Mesenchymal stem cell (in vitro differentiated cells and primary cell): ENCODE results near the gene ISY1.
"Not testable (repeated sequence)": the region's sequence is repeated elsewhere in the genome, so short reads cannot be mapped to it uniquely, and the experiment has no call there.

Experiments used
- DNase-seq: peaks from one replicate; pipeline ENCODE4 v3.0.0-alpha.2; 2013
- H2AFZ ChIP-seq: one replicate; pipeline ENCODE4 v1.6.1; 2013; ENCODE audit warnings: low read depth, mild to moderate bottlenecking, control low read depth, inconsistent platforms, low read length, moderate library complexity
- H2AK5ac ChIP-seq: 2 replicates; pipeline ENCODE4 v1.6.1; 2013; ENCODE audit warnings: low read length, moderate library complexity, mild to moderate bottlenecking, inconsistent platforms; ENCODE audit not compliant: severe bottlenecking
- H2BK120ac ChIP-seq: one replicate; pipeline ENCODE4 v1.6.1; 2013; ENCODE audit warnings: low read depth, mild to moderate bottlenecking, inconsistent platforms, low read length, moderate library complexity
- H2BK12ac ChIP-seq, 2 experiments: one replicate each; pipeline ENCODE4 v1.6.1; 2013; ENCODE audit warnings: inconsistent platforms in 2 of 2, low read length in 2 of 2, mild to moderate bottlenecking in 2 of 2, moderate library complexity in 2 of 2, control low read depth in 1 of 2
- H2BK15ac ChIP-seq: one replicate; pipeline ENCODE4 v1.6.1; 2013; ENCODE audit warnings: mild to moderate bottlenecking, low read depth, inconsistent platforms; ENCODE audit not compliant: poor library complexity, severe bottlenecking
- H2BK5ac ChIP-seq: 2 replicates; pipeline ENCODE4 v1.6.1; 2013; ENCODE audit warnings: low read depth, mild to moderate bottlenecking, low read length, control low read depth, inconsistent platforms; ENCODE audit not compliant: poor library complexity, severe bottlenecking
- H3K14ac ChIP-seq, 2 experiments: one replicate each; pipeline ENCODE4 v1.6.1; 2013; ENCODE audit warnings: inconsistent platforms in 2 of 2, low read length in 2 of 2, control low read depth in 1 of 2, mild to moderate bottlenecking in 1 of 2, moderate library complexity in 1 of 2
- H3K18ac ChIP-seq, 2 experiments: one replicate each; pipeline ENCODE4 v1.6.1; 2013; ENCODE audit warnings: inconsistent platforms in 2 of 2, low read length in 2 of 2, control low read depth in 1 of 2, low read depth in 1 of 2, mild to moderate bottlenecking in 1 of 2
- H3K23ac ChIP-seq, 2 experiments: one replicate each; pipeline ENCODE4 v1.6.1; 2013; ENCODE audit warnings: inconsistent platforms in 2 of 2, low read length in 2 of 2, mild to moderate bottlenecking in 2 of 2, moderate library complexity in 2 of 2, control low read depth in 1 of 2
- H3K27ac ChIP-seq: 2 replicates; pipeline ENCODE4 v1.5.1; 2013; ENCODE audit warnings: mild to moderate bottlenecking, moderate library complexity, low read length, control low read depth, inconsistent platforms; ENCODE audit not compliant: poor library complexity, severe bottlenecking
- H3K27me3 ChIP-seq, 2 experiments: 2 replicates each; pipeline versions ENCODE4 v1.6.1 to v1.7.0; 2013; ENCODE audit warnings: low read length in 2 of 2, mild to moderate bottlenecking in 2 of 2, moderate library complexity in 2 of 2, control low read depth in 1 of 2, inconsistent platforms in 1 of 2; ENCODE audit not compliant: control insufficient read depth in 1 of 2, insufficient read depth in 1 of 2
- H3K36me3 ChIP-seq, 2 experiments: 2 replicates each; pipeline versions ENCODE4 v1.6.1 to v1.7.0; 2013; ENCODE audit warnings: low read length in 2 of 2, control low read depth in 1 of 2, inconsistent platforms in 1 of 2, low read depth in 1 of 2, mild to moderate bottlenecking in 1 of 2; ENCODE audit not compliant: insufficient read depth in 2 of 2, control insufficient read depth in 1 of 2
- H3K4ac ChIP-seq, 2 experiments: one replicate each; pipeline ENCODE4 v1.6.1; 2013; ENCODE audit warnings: inconsistent platforms in 2 of 2, low read length in 2 of 2, mild to moderate bottlenecking in 2 of 2, moderate library complexity in 2 of 2, control low read depth in 1 of 2, low read depth in 1 of 2
- H3K4me1 ChIP-seq: 2 replicates; pipeline ENCODE4 v1.6.1; 2013; ENCODE audit warnings: low read depth, low read length, control low read depth; ENCODE audit not compliant: control insufficient read depth, insufficient read depth
- H3K4me2 ChIP-seq: 2 replicates; pipeline ENCODE4 v1.6.1; 2013; ENCODE audit warnings: low read length, mild to moderate bottlenecking, inconsistent platforms; ENCODE audit not compliant: poor library complexity, severe bottlenecking
- H3K4me3 ChIP-seq, 2 experiments: 2 replicates each; pipeline versions ENCODE4 v1.5.1 to v1.7.0; 2013; ENCODE audit warnings: low read length in 2 of 2, mild to moderate bottlenecking in 2 of 2, control low read depth in 1 of 2, low read depth in 1 of 2; ENCODE audit not compliant: insufficient read depth in 1 of 2
- H3K79me1 ChIP-seq: replicated peaks from 2 replicates; pipeline ENCODE4 v1.6.1; 2013; ENCODE audit warnings: mild to moderate bottlenecking, control low read depth, low read length, inconsistent platforms; ENCODE audit not compliant: poor library complexity, severe bottlenecking
- H3K9ac ChIP-seq: 2 replicates; pipeline ENCODE4 v1.7.0; 2013; ENCODE audit warnings: mild to moderate bottlenecking, low read length, moderate library complexity
- H3K9me3 ChIP-seq: 2 replicates; pipeline ENCODE4 v1.7.0; 2013; ENCODE audit warnings: mild to moderate bottlenecking, low read length; ENCODE audit not compliant: control insufficient read depth
- H4K8ac ChIP-seq: one replicate; pipeline ENCODE4 v1.6.1; 2013; ENCODE audit warnings: inconsistent platforms, mild to moderate bottlenecking, low read length, moderate library complexity
- H4K91ac ChIP-seq: one replicate; pipeline ENCODE4 v1.6.1; 2013; ENCODE audit warnings: mild to moderate bottlenecking, low read length, inconsistent platforms
- WGBS: methylation state at CpG from one replicate; pipeline ENCODE4 v1.1.7; 2013; ENCODE audit warnings: mixed read lengths; 5-methylcytosine and 5-hydroxymethylcytosine counted together

ISY1 gene

GRCh38 chr3:129161860-129162271 lies 1.0 kb upstream of the ISY1 start:
- H3K4me1 ChIP-seq = peaks cover 6% of the 10 kb centered on the region
- peak overlapping the region; percentile 74 to 93 for H3K4me3 ChIP-seq
- H2AK5ac ChIP-seq = peak overlapping the region; percentile 31
- peak overlapping the region; percentile 81 for H4K8ac ChIP-seq
- H3K23ac ChIP-seq = no peak overlapping the region
- H3K14ac ChIP-seq = peak overlapping the region in 1 of 2 experiments; percentile 6
- no peak overlapping the region for H2AFZ ChIP-seq
- peak overlapping the region; percentile 83 for H3K4me2 ChIP-seq
- peak overlapping the region; percentile 16 to 28 for H3K18ac ChIP-seq
- H3K4ac ChIP-seq = peak overlapping the region in 1 of 2 experiments; percentile 3
- peak overlapping the region; percentile 98 for H3K9ac ChIP-seq
- 14% methylated on average over 12 of the region's 12 CpGs for WGBS
- H3K27ac ChIP-seq = peak overlapping the region; percentile 98
- no peak for DNase-seq
- no peak overlapping the region for H2BK12ac ChIP-seq
- H3K36me3 ChIP-seq = peaks cover 28 to 42% of the 10 kb centered on the region in 2 experiments
- peak overlapping the region; percentile 62 for H4K91ac ChIP-seq
- no peak overlapping the region for H2BK15ac ChIP-seq
- no peak overlapping the region for H2BK120ac ChIP-seq
- no peaks in the 10 kb centered on the region for H3K9me3 ChIP-seq
- no peak overlapping the region for H2BK5ac ChIP-seq
- H3K79me1 ChIP-seq = peaks cover 18% of the 10 kb centered on the region
- no peaks in the 10 kb centered on the region for H3K27me3 ChIP-seq

GRCh38 chr3:129144786-129145185 lies 16.1 kb downstream of the ISY1 start:
- H3K79me1 ChIP-seq = peaks cover 5% of the 10 kb centered on the region
- no peak overlapping the region for H2BK15ac ChIP-seq
- H3K14ac ChIP-seq = no peak overlapping the region
- peaks cover 30 to 64% of the 10 kb centered on the region in 2 experiments for H3K36me3 ChIP-seq
- no peaks in the 10 kb centered on the region for H3K4me1 ChIP-seq
- no peak overlapping the region for H4K91ac ChIP-seq
- no peak overlapping the region for H3K27ac ChIP-seq
- no peak for DNase-seq
- no peak overlapping the region for H3K4ac ChIP-seq
- H2AFZ ChIP-seq = no peak overlapping the region
- H2AK5ac ChIP-seq = no peak overlapping the region
- H2BK120ac ChIP-seq = no peak overlapping the region
- no peak overlapping the region for H2BK12ac ChIP-seq
- H3K4me3 ChIP-seq = no peak overlapping the region
- no peaks in the 10 kb centered on the region for H3K27me3 ChIP-seq
- H3K9ac ChIP-seq = no peak overlapping the region
- H3K4me2 ChIP-seq = no peak overlapping the region
- no peak overlapping the region for H3K23ac ChIP-seq
- H2BK5ac ChIP-seq = no peak overlapping the region
- no peak overlapping the region for H4K8ac ChIP-seq
- no peak overlapping the region for H3K18ac ChIP-seq
- no peaks in the 10 kb centered on the region for H3K9me3 ChIP-seq

- H3K27ac ChIP-seq, H3K9ac ChIP-seq, DNase-seq, H3K4me1 ChIP-seq, H3K4me2 ChIP-seq, H2BK12ac ChIP-seq, H3K27me3 ChIP-seq, H2BK15ac ChIP-seq, H3K14ac ChIP-seq, H2BK120ac ChIP-seq, H3K79me1 ChIP-seq, H2BK5ac ChIP-seq, H3K18ac ChIP-seq, H3K4me3 ChIP-seq, H3K23ac ChIP-seq, H4K91ac ChIP-seq, H4K8ac ChIP-seq, H2AK5ac ChIP-seq, H2AFZ ChIP-seq, H3K9me3 ChIP-seq, H3K4ac ChIP-seq: not testable (repeated sequence)
- H3K36me3 ChIP-seq = peaks cover 42 to 55% of the 10 kb centered on the region in 2 experiments
- 92% methylated on average over 3 of the region's 5 CpGs for WGBS
Measured at GRCh38 chr3:129141011-129141410, 19.9 kb downstream of the ISY1 start.

GRCh38 chr3:129139911-129140310 lies 21.0 kb downstream of the ISY1 start:
- H2AK5ac ChIP-seq = no peak overlapping the region

More at GRCh38 chr3:129139911-129140310, 21.0 kb downstream of the ISY1 start:
- H3K27ac ChIP-seq = no peak overlapping the region
- no peaks in the 10 kb centered on the region for H3K27me3 ChIP-seq
- WGBS = 68% methylated on average over 1 of the region's 1 CpG
- no peak overlapping the region for H2BK120ac ChIP-seq
- H3K9ac ChIP-seq = no peak overlapping the region
- H2BK12ac ChIP-seq = no peak overlapping the region
- H3K23ac ChIP-seq = no peak overlapping the region
- no peak overlapping the region for H3K18ac ChIP-seq
- no peaks in the 10 kb centered on the region for H3K9me3 ChIP-seq
- no peak overlapping the region for H4K91ac ChIP-seq
- no peak overlapping the region for H3K14ac ChIP-seq
- H3K4me3 ChIP-seq = no peak overlapping the region
- H2AFZ ChIP-seq = no peak overlapping the region
- H3K4ac ChIP-seq = no peak overlapping the region
- H4K8ac ChIP-seq = no peak overlapping the region
- H3K4me1 ChIP-seq = no peaks in the 10 kb centered on the region
- H3K36me3 ChIP-seq = peaks cover 40 to 53% of the 10 kb centered on the region in 2 experiments
- no peaks in the 10 kb centered on the region for H3K79me1 ChIP-seq
- DNase-seq = no peak
- H2BK5ac ChIP-seq = no peak overlapping the region
- no peak overlapping the region for H3K4me2 ChIP-seq
- no peak overlapping the region for H2BK15ac ChIP-seq
